GM19452 (cell line): ENCODE results near the gene SHOC2.

Experiments used
- ATAC-seq: cut with Tn5 transposase; IDR thresholded peaks from one replicate; pipeline ENCODE4 v1.9.1; 2021; ENCODE audit not compliant: unreplicated experiment

SHOC2 gene

DNA sequence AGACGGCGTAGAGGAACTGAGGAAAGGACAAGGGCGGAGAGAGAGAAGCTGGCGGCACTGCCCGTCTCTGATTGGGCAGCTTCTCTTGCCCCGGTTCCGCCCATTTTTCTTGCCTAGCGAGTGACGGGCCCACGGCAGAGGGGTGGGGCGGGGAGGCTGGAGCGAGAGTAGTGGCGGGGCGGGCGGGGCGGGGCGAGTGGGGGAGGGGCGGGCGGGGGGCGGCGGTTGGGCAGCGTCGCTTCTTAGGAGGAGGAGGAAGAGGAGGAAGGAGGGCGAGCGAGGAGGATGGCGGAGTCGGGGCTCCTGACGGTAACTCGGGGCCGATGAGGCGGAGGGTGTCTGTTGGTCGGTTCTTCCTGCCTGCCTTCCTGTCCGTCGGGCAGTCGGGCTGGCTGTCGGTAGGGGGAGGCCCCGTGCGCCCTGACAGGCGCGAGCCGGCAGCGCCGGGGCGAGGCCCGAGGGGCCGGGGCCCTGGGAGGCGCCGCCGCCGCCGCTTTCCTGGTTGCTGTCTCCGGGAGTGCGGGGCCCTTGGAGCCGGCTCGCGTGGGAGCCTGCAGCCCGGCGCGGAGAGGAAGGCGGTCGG lies at the start of gene SHOC2:
Gene SHOC2, plus strand, starts transcription at position 256 of the 583 bp plus-strand sequence. CDS start 44,755 bp downstream, outside the sequence.
- ATAC-seq = peak; percentile 6

DNA sequence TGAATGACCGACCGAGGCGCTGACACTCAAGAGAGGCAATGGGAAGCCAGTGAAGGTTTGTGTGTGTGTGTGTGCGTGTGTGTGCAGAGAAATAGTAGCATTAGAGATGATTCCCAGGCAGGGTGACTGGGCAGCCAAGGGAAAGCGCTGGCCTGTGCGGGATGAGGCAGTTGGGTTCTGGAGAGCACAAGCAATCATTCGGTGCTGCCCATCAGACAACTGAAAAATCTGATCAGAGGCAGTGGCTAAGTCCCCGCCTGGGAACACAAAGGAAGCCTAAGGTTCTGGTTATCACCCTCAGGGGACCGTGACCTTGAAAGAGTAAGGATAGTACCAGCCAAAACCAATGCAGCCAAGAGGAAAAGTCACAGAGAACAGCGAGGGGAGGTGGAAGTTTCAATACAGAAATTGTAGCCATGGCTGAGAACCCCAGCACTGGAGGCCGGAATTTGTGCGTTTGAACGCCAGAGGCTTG lies 48.5 kb upstream of the SHOC2 start:
- ATAC-seq = no peak

DNA sequence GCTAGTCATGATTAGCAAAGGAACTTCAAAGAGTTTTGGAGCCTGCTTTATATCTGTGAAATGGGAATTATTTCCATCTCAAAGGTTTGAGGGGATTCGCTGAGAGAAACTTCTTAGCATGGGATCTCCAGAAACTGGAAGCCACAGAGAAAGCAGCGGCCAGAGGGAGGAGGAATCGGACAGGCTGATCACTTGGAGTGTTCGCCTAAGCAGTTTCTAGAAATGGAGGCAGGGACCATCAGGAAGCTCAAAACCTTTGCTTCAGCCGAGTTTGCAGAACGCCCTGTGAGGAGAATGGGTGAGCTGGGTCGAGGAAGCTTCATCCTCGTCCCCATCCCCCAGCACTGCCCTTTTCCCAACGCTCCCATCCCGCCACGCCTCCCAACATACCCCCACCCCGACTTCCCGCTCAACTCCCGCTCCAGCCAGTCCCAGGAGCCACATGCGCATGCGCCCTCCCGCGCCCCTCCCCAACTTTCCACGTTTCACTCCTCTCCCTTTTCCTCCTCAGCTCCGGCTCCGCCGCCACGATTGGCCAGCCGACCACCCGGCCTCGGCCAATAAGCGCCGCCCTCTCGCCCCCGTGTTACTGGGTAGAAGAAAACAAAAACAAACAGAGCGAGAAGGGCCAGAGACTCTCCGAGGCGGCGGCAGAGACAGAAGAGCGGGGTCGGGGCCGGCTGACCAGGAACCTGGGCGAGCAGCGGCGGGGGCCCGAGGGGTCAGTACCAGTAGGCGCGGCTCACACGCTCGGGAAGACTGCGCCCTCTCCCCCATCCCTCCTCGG lies 47.9 kb upstream of the SHOC2 start, which contains the start of gene PDCD4:
Gene PDCD4, plus strand, starts transcription at position 631 of the 787 bp plus-strand sequence. CDS start 4,100 bp downstream, outside the sequence.
- ATAC-seq = peak; percentile 74

DNA sequence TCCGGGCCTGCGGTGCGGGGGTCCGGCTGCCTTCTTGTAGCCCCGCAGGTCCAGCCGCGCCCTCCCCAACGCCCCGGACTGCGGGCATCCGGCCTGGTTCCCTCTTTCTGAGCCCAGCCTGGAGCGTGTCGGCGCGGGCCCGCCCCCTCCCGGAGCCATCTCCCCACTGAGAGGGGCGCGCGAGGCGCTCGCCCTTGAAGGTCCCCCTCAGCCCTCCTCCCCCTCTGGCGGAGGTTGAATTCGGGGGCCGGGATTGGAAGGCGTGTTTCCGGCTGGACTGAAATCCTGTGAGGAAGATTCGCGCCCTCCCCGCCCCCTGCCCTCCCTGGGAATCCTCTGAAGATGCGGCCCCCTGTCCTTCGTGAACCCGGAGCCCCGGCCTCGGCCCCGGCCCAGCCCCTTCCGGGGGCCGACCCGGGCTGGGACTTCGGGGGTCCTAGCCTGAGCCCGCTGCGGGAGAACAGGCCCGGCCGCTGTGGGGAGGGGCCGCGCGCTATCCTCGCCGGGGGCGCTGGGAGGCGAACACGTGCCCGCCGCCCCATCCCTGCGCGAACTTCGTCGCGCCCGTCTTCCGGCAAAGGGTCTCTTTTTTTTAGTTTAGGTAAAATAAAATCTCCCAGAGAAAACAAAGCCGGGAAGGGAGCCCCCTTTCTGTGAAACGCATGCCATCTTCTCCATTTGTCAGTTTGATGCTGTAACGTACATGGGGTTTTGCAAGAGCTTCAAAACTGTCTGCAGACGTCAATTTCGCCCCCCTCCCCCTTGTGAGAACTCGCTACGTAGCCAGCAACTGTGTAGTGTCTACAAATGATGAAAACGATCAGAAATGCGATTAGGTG lies 47.0 kb upstream of the SHOC2 start:
- ATAC-seq = peak; percentile 40

DNA sequence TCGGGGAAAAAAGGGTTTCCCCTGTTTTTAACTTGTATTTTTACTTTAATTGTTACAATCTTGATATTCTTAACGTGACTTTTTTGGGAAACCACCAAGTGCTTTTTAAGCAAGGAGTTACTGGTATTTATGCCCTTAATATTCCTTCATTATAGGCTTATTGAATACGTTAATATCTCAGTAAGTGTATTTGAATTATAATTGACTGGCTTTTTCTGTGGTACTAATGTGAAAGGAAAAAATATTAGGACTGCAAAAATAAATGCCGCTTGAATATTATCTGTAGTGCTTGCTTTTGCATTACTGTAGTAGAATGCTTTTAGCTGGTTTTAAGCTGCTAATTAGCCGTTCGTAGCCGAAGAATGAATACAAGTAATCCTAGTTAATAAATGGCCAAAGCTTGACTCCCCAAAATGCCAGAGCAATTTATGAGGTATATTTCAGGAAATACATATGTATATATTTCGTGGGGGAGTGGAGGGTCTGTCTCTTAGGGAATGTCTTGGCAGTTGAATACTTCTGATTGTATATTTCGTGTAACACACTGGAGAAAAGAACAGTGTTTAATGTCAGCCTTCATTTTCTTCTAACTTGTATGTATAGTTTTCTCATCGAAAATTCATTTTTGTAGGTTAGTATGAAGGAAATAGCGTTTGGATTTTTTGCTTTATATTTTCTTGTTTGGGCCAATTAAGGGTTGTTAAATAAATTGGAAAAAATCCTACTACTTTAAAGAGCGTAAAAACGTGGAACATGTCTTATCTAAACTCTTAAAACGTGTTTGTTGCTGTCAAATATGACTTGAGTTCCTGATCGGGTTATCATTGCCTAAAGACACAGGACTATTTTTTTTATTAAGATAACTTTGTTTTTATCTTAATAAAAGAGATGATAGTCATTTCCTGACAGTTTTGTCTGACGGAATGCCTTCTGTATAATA lies 46.1 kb upstream of the SHOC2 start:
- no peak for ATAC-seq

DNA sequence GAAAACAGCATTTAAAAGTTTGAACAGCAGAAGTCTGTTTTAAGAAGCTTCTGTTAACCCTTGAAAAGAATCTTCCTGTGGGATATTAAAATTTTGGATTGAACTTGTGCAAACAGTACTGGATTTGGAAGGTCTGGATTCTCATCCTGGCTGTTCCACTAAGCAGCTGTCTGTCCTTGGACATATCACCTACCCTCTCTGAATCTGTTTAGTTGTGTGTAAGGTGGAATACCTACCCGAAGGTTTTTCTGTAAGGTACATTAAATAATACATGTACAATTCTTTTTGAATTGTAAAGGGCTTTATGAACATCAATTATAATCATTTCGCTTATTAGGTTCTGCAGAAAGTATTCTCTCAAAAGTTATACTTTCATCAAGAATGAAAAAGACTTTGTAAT lies 45.5 kb upstream of the SHOC2 start:
- ATAC-seq = no peak

DNA sequence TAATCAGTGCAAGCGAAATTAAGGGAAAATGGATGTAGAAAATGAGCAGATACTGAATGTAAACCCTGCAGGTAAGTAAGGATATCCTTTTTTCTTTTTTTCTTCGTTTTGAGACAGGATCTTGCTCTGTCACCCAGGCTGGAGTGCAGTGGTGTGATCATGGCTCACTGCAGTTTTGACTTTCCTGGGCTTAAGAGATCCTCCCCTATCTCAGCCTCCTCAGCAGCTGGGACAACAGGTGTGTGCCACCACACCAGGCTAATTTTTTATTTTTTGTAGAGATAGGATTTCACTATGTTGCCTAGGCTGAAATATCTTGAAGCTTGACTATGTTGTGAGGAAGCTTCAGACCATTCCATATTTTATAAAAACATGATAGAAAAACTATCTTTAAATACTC lies 43.4 kb upstream of the SHOC2 start:
- no peak for ATAC-seq

DNA sequence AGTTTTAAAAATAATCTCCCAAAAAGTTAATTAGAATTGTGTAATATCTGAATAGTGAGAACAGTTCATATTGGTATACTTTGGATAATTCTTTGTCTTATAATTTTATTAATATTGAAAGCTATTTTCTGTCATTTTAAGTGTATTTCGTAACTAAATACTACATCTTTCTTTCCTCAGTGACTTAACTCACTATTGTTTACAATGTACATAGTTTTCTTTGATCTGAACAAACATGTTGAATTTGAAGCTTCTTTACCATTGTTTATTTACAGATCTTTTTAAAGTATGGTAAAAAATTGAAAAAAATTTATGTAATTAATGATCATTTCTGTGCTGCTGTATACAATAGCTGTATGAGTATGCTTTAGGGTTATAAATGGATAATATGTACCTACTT lies 42.6 kb upstream of the SHOC2 start:
- no peak for ATAC-seq

DNA sequence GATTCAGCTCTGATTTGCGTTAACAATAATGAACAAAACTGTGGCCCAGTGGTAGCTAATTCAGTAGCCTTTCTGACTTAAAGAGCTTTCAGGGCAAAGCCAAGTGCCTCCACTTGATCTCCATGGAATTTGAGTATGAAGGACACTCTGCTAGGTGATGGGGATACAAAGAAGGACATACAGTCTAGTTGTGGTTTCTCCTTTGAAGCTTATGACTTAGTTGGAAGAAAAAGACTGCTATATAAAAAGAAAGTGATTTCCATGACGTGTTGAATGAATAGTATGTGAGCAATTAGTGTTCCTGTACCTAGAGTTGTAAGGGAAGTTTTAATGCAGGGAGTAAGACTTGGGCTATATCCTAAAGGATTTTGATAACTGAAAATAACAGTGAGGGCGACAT lies 39.4 kb upstream of the SHOC2 start:
- no peak for ATAC-seq

DNA sequence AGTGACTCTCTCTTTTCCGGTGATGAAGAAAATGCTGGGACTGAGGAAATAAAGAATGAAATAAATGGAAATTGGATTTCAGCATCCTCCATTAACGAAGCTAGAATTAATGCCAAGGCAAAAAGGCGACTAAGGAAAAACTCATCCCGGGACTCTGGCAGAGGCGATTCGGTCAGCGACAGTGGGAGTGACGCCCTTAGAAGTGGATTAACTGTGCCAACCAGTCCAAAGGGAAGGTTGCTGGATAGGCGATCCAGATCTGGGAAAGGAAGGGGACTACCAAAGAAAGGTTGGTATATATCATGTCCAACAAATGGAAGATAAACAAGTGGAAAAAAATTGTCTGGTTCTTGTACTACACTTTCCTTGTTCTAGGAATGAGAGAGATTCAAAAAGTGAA lies 38.2 kb upstream of the SHOC2 start:
- no peak for ATAC-seq

DNA sequence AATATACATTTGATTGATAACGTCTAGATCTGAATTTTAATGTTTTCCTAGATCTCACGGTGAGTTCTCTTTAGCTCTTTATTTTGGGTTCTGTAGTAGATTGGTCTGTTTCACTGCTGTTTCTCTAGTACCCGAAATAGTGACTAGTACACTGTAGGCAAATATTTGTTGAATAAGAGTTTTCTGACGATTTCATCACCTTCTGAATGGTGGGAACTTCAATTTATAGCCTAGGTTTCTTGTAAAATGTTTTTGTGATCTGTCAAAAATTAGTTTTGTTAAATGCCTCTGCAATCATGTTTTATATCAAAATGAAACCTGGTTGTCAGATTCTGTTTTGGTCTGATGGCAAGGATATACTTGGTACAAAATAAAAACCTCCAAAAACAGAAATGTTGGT lies 37.5 kb upstream of the SHOC2 start:
- no peak for ATAC-seq

DNA sequence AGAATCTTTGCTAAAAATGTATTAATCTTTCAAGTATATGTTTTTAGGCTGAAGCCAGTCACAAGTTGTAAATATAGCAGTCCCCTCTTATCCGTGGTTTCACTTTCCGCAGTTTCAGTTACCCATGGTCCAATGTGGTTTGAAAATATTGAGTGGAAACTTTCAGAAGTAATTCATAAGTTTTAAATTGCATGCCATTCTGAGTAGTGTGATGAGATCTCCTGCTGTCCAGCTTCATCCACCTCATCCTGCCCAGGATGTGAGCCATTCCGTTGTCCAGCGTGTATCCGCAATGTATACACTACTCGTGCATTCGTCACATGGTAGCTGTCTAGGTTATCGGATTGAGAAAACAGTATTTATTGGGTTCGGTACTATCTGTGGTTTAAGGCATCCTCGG lies 35.5 kb upstream of the SHOC2 start:
- ATAC-seq = no peak

DNA sequence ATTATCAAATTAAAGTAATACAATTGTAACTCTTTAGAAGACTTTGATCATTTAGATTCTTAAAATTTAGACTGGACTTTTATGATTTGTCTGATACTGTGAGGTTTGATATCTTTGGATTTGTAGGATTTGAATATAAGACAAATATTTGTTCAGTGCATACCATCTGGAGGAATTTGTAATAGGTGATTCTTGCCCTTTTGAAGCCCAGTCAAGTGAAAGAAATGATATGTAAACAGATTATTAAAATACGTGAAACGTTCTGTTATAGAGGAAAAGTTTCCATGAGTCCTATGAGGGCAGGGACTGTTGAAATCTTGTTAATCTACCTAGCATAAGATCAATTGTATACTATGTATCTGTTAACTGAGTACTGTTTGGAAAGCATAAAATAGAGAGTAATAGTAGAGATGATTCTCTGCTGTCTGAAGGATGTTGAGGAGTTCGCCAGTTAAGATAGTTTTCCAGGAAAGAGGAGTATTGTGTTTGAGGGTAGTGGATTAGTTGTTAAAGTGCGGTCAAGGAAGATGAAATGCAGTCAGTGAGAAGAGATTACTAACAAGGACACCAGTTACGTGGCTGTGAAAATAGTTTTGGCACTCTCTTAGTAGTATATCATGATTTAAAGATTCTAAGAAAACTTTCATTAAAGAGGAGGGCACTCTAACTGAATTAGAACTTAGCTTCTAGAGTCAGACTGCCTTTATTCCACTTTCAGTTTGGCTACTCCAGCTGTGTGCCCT lies 33.3 kb upstream of the SHOC2 start:
- ATAC-seq = no peak

DNA sequence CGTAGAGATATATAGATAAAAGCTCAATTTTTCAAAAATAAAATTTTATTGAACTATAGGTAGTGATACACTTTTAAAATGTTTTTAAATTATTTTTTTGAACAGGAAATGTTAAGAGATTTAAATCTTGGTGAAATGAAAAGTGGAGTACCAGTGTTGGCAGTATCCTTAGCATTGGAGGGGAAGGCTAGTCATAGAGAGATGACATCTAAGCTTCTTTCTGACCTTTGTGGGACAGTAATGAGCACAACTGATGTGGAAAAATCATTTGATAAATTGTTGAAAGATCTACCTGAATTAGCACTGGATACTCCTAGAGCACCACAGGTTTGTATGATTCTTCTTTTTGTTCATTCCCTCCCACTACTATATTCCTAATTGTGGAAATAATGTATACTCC lies 31.8 kb upstream of the SHOC2 start:
- ATAC-seq = no peak

DNA sequence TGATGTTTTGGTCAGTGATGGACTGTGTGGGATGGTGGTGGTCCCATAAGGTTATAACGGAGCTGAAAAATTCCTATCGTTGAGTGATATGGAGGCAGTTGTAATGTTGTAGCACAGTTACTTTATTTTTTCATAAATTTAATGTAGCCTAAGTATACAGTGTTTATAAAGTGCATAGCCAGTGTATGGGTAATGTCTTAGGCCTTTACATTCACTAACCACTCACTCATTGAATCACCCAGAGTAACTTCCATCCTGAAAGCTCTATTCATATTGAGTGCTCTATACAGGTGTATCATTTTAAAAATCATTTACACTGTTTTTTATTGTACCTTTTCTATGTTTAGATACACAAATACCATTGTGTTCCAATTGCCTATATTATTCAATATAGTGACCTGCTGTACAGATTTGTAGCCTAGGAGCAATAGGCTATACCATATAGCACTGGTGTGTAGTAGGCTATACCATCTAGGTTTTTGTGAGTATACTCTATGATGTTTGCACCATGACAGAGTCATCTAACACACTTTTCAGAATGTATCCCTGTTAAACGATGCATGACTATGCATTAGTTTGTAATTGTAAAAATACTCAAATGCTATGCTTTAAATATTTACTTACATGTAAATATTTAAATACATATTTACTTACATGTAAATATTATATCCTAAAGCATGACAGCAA lies 26.7 kb upstream of the SHOC2 start:
- ATAC-seq = no peak

DNA sequence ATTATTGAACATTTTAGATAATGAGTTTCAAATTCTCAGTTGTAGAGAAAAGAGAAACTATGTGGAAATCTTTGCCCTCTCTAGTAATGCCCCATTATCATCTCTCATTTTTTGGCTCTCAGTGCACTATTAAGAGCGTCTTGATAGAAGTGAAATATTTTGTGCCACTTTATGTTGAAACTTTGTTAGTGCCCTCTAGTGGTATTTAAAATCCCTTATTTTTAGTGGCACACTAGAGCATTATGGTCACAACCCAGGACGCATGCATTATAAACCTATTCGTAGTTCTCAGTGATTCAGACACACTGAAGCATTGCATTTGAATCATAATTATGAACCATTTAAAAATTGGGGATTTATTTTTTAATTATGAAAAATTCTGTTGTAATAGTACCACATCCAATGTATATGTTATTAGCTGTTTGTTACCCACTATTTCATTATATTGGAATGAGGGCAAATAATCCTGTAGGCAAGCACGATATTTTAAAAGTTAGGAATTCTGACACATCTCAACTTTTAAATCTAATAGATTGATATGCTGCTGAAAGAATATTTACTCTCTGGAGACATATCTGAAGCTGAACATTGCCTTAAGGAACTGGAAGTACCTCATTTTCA lies 25.7 kb upstream of the SHOC2 start:
- ATAC-seq = peak; percentile 82

DNA sequence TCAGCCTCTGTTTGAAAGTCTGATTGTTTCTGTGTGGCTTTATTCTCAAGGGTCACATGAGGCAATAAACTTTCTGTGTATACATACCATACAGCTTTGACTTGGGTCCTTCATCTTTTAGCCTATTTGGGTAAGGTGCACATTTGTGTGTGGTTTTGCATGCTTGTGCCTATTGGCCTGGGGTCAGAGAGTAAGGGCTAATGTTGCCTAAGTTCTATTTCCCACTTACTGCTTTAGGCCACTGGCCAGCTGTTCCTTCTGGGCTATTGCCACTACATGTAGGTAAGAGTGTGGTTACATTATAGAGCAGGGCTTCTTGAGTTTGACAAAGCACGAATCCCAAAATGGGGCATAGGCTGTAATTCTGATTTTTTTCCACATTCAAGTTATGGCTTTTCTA lies 22.2 kb upstream of the SHOC2 start:
- no peak for ATAC-seq

DNA sequence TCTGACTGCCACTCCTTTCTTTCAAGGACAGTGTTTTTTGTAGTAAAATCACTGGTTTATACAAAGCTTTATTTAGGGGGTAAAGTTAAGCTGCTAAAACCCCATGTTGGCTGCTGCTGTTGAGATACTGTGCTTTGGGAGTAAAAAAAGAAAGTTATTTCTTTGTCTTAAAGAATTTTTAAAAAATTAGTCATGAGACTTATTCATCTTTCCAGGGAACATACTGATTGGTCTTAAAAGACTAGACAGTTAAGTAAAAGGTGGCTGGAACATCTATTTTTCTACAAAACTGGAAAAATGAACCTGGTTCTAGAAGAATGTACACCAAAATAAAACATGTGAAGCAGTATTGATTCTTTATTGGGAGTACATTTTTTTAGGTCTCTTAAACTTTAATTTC lies 21.0 kb upstream of the SHOC2 start:
- ATAC-seq = no peak

DNA sequence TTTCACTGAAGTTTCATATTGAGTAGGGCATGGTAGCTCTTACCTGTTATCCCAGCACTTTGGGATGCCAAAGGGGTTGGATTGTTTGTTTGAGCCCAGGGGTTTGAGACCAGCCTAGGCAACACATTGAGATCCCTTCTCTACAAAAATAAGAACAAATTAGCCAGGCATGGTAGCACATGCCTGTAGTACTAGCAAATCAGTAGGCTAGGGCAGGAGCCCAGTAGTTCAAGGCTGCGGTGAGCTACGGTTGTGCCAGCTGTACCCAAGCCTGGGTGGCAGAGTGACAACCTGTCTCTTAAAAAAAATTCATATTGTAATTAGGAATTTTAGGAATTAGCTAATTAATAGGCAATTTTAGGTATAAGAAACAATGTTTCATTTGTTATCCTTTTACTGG lies 18.4 kb upstream of the SHOC2 start:
- ATAC-seq = no peak
